Lower leg skin (tissue), 4 donors: Measurements from ENCODE around the gene ANKRD13A. TPM values are rescaled to one million over a fixed set of nuclear protein-coding genes. Genes with fewer than 3 reads are reported as not detected.

Experiments used
- DNase-seq, 2 donors: peaks; one replicate each; pipeline ENCODE4 v3.0.0-alpha.2; 2019; ENCODE audit warnings: low spot score in 2 of 2
- H3K4me3 ChIP-seq: fragments of 200-600 bp; sonication (generic); 2 replicates; pipeline ENCODE4 v1.5.1; 2017; ENCODE audit warnings: mild to moderate bottlenecking, low read depth; ENCODE audit not compliant: poor library complexity, severe bottlenecking
- CTCF ChIP-seq, 3 donors: fragments of 450-650 bp; IDR thresholded peaks; one replicate each; pipeline ENCODE4 v1.5.1; 2016; ENCODE audit warnings: antibody characterized with exemption in 3 of 3, mild to moderate bottlenecking in 3 of 3, moderate library complexity in 2 of 3
- POLR2A ChIP-seq, 2 donors: fragments of 450-650 bp; IDR thresholded peaks; one replicate each; pipeline ENCODE4 v1.6.1; 2016 to 2017; ENCODE audit warnings: antibody characterized with exemption in 2 of 2, mild to moderate bottlenecking in 1 of 2, moderate library complexity in 1 of 2
- WGBS, 2 donors: methylation state at CpG; one replicate each; pipeline ENCODE4 v1.1.5; 2018; 5-methylcytosine and 5-hydroxymethylcytosine counted together
- intact Hi-C: fragments of 100-400 bp; cut with DNase I; formaldehyde crosslinking; loops from one replicate; pipeline ENCODE4 v1.15.0; 2023; ENCODE audit warnings: low total_unique reads
- total RNA-seq, 4 donors: library from RNA; depleted of rRNA; stranded (reverse); fragments of >200 nt; gene quantifications; one replicate each; pipeline ENCODE4 v1.1.0, GENCODE V29; 2016

The ANKRD13A gene
- total RNA-seq, 4 donors from 2014 or later: 97.7 to 184 (median 143) TPM

- no peak overlapping the region for H3K4me3 ChIP-seq
- WGBS, 2 donors: 92 to 93% methylated on average over 8 of the region's 8 CpGs
- DNase-seq: no peak
- TF ChIP-seq CTCF (IDR thresholded peaks at IDR 0.05) (no peak), POLR2A (IDR thresholded peaks at IDR 0.05) (no peak)
- intact Hi-C loops: no loop called here
These were observed 11.6 kb upstream of the ANKRD13A start for GRCh38 chr12:109987615-109988014.

GRCh38 chr12:109988274-109988673 is 11.0 kb upstream of the ANKRD13A start:
- intact Hi-C loops: no loop called here
- 86 to 93% methylated on average over 10 of the region's 10 CpGs for WGBS, 2 donors
- no peak for DNase-seq
- no peak overlapping the region for H3K4me3 ChIP-seq
- TF ChIP-seq POLR2A (IDR thresholded peaks at IDR 0.05) (no peak), CTCF (IDR thresholded peaks at IDR 0.05) (no peak)

- TF ChIP-seq CTCF (IDR thresholded peaks at IDR 0.05) (no peak), POLR2A (IDR thresholded peaks at IDR 0.05) (no peak)
- H3K4me3 ChIP-seq: no peak overlapping the region
- intact Hi-C loops: no loop called here
- no peak for DNase-seq
- WGBS, 2 donors: 81% methylated on average over 8 of the region's 8 CpGs
These were observed 10.3 kb upstream of the ANKRD13A start for GRCh38 chr12:109988903-109989302.

GRCh38 chr12:109989380-109989779 is 9.8 kb upstream of the ANKRD13A start:
- no peak for DNase-seq
- intact Hi-C loops: no loop called here
- no peak overlapping the region for H3K4me3 ChIP-seq
- WGBS, 2 donors: 88 to 89% methylated on average over 5 of the region's 5 CpGs
- TF ChIP-seq POLR2A (IDR thresholded peaks at IDR 0.05) (no peak), CTCF (IDR thresholded peaks at IDR 0.05) (no peak)

GRCh38 chr12:109991586-109991985 is 7.6 kb upstream of the ANKRD13A start:
- WGBS, 2 donors: 91 to 95% methylated on average over 5 of the region's 5 CpGs
- TF ChIP-seq CTCF (IDR thresholded peaks at IDR 0.05): no peak
- no peak for TF ChIP-seq POLR2A (IDR thresholded peaks at IDR 0.05)
- no peak for DNase-seq
- intact Hi-C loops: no loop called here
- H3K4me3 ChIP-seq: no peak overlapping the region

GRCh38 chr12:109993091-109993490 is 6.1 kb upstream of the ANKRD13A start:
- no peak for DNase-seq
- intact Hi-C loops: no loop called here
- no peak overlapping the region for H3K4me3 ChIP-seq
- TF ChIP-seq CTCF (IDR thresholded peaks at IDR 0.05) (no peak), POLR2A (IDR thresholded peaks at IDR 0.05) (no peak)
- WGBS, 2 donors: 80 to 83% methylated on average over 2 of the region's 2 CpGs
